Bronchial epithelial cell (primary cell): ENCODE measurements around the gene CHCHD6. TPM values are rescaled to one million over a fixed set of nuclear protein-coding genes. Genes with fewer than 3 reads are reported as not detected.

Source experiments
- DNase-seq: peaks from one replicate; pipeline ENCODE4 v3.0.0-alpha.2; 2010; ENCODE audit warnings: low read depth
- FAIRE-seq: peaks from 2 replicates; lab custom pipeline; 2011; peaks lifted over from hg19 to GRCh38; lab: Jason Lieb, UNC
- H3K27me3 ChIP-seq: 2 replicates; pipeline ENCODE4 v1.5.1; 2011; ENCODE audit warnings: low read length; ENCODE audit not compliant: control insufficient read depth, insufficient read depth
- H3K36me3 ChIP-seq: 2 replicates; pipeline ENCODE4 v1.5.1; 2011; ENCODE audit warnings: low read length; ENCODE audit not compliant: control insufficient read depth, insufficient read depth
- H3K4me3 ChIP-seq: 2 replicates; pipeline ENCODE4 v1.5.1; 2011; ENCODE audit warnings: mild to moderate bottlenecking, low read depth, low read length, control low read depth
- CTCF ChIP-seq: IDR thresholded peaks from 2 replicates; pipeline ENCODE4 v1.5.1; 2011; ENCODE audit warnings: mild to moderate bottlenecking, moderate library complexity, low read length, control low read depth, inconsistent platforms; ENCODE audit not compliant: insufficient read depth, severe bottlenecking
- total RNA-seq: library from RNA; depleted of rRNA; stranded (reverse); fragments of >200 nt; gene quantifications from 2 replicates; pipeline ENCODE4 v1.2.1, GENCODE V29; 2014

Gene CHCHD6
- total RNA-seq, 1 donor from 2014 or later = 25.5 TPM

GRCh38 chr3:126980266-126980811 lies 276.3 kb downstream of the CHCHD6 start:
- FAIRE-seq (peak; percentile 50), DNase-seq (no peak)
- Histone ChIP-seq H3K4me3 (no peak overlapping the region), H3K36me3 (no peaks in the 10 kb centered on the region), H3K27me3 (no peaks in the 10 kb centered on the region)
- no peak for TF ChIP-seq CTCF

- TF ChIP-seq CTCF = no peak
- Histone ChIP-seq H3K27me3 (no peaks in the 10 kb centered on the region), H3K36me3 (peaks cover 3% of the 10 kb centered on the region), H3K4me3 (peak overlapping the region; percentile 85)
- peak; percentile 59 for DNase-seq
- FAIRE-seq = no peak
These were observed 278.1 kb downstream of the CHCHD6 start for GRCh38 chr3:126982126-126982470.

GRCh38 chr3:126982471-126983175 lies 278.6 kb downstream of the CHCHD6 start, which contains the start of gene PLXNA1:
Gene PLXNA1, plus strand, starts transcription at chr3:126983115. Its CDS starts 5,479 bp downstream, at chr3:126988594.
- Histone ChIP-seq H3K4me3 (peak within 1 kb of the TSS; percentile 85), H3K36me3 (peaks cover 3% of the 10 kb centered on the region), H3K27me3 (no peaks in the 10 kb centered on the region)
- DNase-seq (peak; percentile 49), FAIRE-seq (no peak)
- peak; percentile 94 for TF ChIP-seq CTCF

- TF ChIP-seq CTCF = no peak
- Histone ChIP-seq H3K36me3 (peaks cover 3% of the 10 kb centered on the region), H3K27me3 (no peaks in the 10 kb centered on the region), H3K4me3 (peak overlapping the region; percentile 85)
- DNase-seq = no peak
- FAIRE-seq = no peak
These were observed 279.2 kb downstream of the CHCHD6 start for GRCh38 chr3:126983276-126983652.

GRCh38 chr3:126983653-126984390 lies 279.8 kb downstream of the CHCHD6 start:
- Histone ChIP-seq H3K4me3 (peak overlapping the region; percentile 85), H3K27me3 (no peaks in the 10 kb centered on the region), H3K36me3 (peaks cover 5% of the 10 kb centered on the region)
- TF ChIP-seq CTCF = no peak
- DNase-seq = no peak
- no peak for FAIRE-seq
